ENCODE data around the gene TRIM32. TPM values are rescaled to one million over a fixed set of nuclear protein-coding genes. Genes with fewer than 3 reads are reported as not detected.

The TRIM32 gene
- total and polyA plus RNA-seq, 2 of the 13 experiments (the other 11 are each of a cell fraction or from before 2014, with no cell fraction given), result 6.5 to 7.7 TPM

DNA sequence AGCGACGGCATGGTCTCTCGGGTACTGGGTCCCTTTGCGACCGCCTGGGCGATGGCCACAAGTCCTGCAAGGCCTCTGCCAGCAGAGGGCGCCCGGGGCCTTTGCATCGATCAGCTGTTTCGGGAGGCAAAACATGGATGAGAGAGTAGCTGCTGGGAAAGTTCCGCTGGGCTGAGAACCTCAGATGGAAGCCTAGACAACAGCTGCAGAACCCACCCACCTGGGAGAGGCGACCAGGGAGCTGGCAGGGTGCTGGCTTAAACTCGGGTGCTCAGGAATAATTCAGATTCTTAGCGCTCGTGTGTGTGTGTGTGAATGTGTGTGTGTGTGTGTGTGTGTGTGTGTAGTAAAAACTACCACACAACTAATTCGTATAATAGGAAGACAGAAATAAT lies 50.0 kb downstream of the TRIM32 start:
- 13% methylated on average over 16 of the region's 16 CpGs for WGBS (ENCODE audit: low lambda C conversion rate)
- peak; percentile 66 for DNase-seq (ENCODE audit: low spot score)
- no peak for FAIRE-seq
- in situ Hi-C loops (cut with HindIII; ENCODE audit: extremely low pct_ligation_motif_present, low pct_unique_long_range_greater_than_20kb), result loop anchor here (5.0 to 25.0 kb wide), 2 partner anchors 120 to 675 kb away; partner anchors contain the start of gene ASTN2
- H3K4me1 ChIP-seq (ENCODE audit: insufficient read depth, low read length), result no peaks in the 10 kb centered on the region
- H3K27me3 ChIP-seq (ENCODE audit: control insufficient read depth in 1 of 2, insufficient read depth in 2 of 2, low read length in 2 of 2), result 0 out of 5 replicates have a peak, but pooled peaks cover 2 to 9% of the 10 kb centered on the region in 2 experiments
- H3K79me2 ChIP-seq (ENCODE audit: insufficient read depth, low read length), result no peaks in the 10 kb centered on the region
- peak overlapping the region; percentile 57 for H3K4me2 ChIP-seq (ENCODE audit: low read depth, low read length)
- no peaks in the 10 kb centered on the region for H3K36me3 ChIP-seq (replicated peaks in 1 of 2; ENCODE audit: control insufficient read depth in 1 of 2, insufficient read depth in 2 of 2, low read length in 2 of 2)
- no peak overlapping the region for H3K27ac ChIP-seq (ENCODE audit: extremely low read length, insufficient read depth, low read length)
- no peak overlapping the region for H2AFZ ChIP-seq (ENCODE audit: low read length)
- CTCF ChIA-PET (ENCODE audit: low intra/inter-chr PET ratio, low total read pairs), result interaction anchor here (3.4 kb wide), 1 partner anchor 123 kb away, joined by 39 read pairs; no protein-coding TSS in a partner anchor
- BruUV-seq (replicated peaks), result no TSS peak
- ATAC-seq, result peak; percentile 99
- no peak overlapping the region for H3K9ac ChIP-seq (ENCODE audit: insufficient read depth, low read depth, low read length)
- POLR2A ChIA-PET, result no interaction called here
- H3K4me3 ChIP-seq (replicated peaks in 1 of 3; ENCODE audit: insufficient read depth in 1 of 3, low read depth in 2 of 3, low read length in 3 of 3), result no peak overlapping the region
- H3K9me3 ChIP-seq (ENCODE audit: low read length), result no peaks in the 10 kb centered on the region
- no peaks in the 10 kb centered on the region for H4K20me1 ChIP-seq (ENCODE audit: insufficient read depth, low read length)
- intact Hi-C loops (cut with micrococcal nuclease; ENCODE audit: unreplicated experiment), result loop anchor here (1.0 to 5.0 kb wide), 2 partner anchors 123 to 675 kb away; no protein-coding TSS in a partner anchor
- TF ChIP-seq RAD21 (CRISPR knock-in tag; IDR thresholded peaks at IDR 0.05) (peak; percentile 87), WIZ (CRISPR knock-in tag; IDR thresholded peaks at IDR 0.05) (no peak), ZNF451 (CRISPR knock-in tag; IDR thresholded peaks at IDR 0.05) (no peak), SCMH1 (CRISPR knock-in tag; IDR thresholded peaks at IDR 0.05; ENCODE audit: borderline replicate concordance) (no peak), ZNF44 (CRISPR knock-in tag; IDR thresholded peaks at IDR 0.05) (no peak), SMC3 (IDR thresholded peaks at IDR 0.05; ENCODE audit: low read length) (peak; percentile 48; the same call in 1 of the 2 replicates), XRCC5 (optimal IDR thresholded peaks at IDR 0.05; ENCODE audit: low read length) (peak; percentile 66), NR2F1 (CRISPR knock-in tag; IDR thresholded peaks at IDR 0.05) (no peak), ZFYVE20 (CRISPR knock-in tag; IDR thresholded peaks at IDR 0.05; ENCODE audit: borderline replicate concordance, low read depth) (no peak), ZNF891 (CRISPR knock-in tag; IDR thresholded peaks at IDR 0.05) (0 out of 2 replicates have a peak, but pooled peaks have one; percentile 39), HNRNPLL (IDR thresholded peaks at IDR 0.05; ENCODE audit: low read depth, low read length, poor library complexity, severe bottlenecking) (peak; percentile 17), SOX6 (IDR thresholded peaks at IDR 0.05) (no peak), SOX6 (CRISPR knock-in tag; IDR thresholded peaks at IDR 0.05) (0 out of 2 replicates have a peak, but pooled peaks have one; percentile 18), SALL1 (CRISPR knock-in tag; IDR thresholded peaks at IDR 0.05) (peak; percentile 44; the same call in 1 of the 2 replicates), MYNN (CRISPR knock-in tag; IDR thresholded peaks at IDR 0.05; ENCODE audit: low read depth) (no peak), GZF1 (CRISPR knock-in tag; IDR thresholded peaks at IDR 0.05) (no peak), ZBTB3 (CRISPR knock-in tag; IDR thresholded peaks at IDR 0.05; ENCODE audit: borderline replicate concordance, low read depth) (no peak)
- TF ChIP-seq, protein P1, sequence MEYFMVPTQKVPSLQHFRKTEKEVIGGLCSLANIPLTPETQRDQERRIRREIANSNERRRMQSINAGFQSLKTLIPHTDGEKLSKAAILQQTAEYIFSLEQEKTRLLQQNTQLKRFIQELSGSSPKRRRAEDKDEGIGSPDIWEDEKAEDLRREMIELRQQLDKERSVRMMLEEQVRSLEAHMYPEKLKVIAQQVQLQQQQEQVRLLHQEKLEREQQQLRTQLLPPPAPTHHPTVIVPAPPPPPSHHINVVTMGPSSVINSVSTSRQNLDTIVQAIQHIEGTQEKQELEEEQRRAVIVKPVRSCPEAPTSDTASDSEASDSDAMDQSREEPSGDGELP (IDR thresholded peaks at IDR 0.05; ENCODE audit: borderline replicate concordance, low read depth), result peak; percentile 96
- TF ChIP-seq, protein P2, sequence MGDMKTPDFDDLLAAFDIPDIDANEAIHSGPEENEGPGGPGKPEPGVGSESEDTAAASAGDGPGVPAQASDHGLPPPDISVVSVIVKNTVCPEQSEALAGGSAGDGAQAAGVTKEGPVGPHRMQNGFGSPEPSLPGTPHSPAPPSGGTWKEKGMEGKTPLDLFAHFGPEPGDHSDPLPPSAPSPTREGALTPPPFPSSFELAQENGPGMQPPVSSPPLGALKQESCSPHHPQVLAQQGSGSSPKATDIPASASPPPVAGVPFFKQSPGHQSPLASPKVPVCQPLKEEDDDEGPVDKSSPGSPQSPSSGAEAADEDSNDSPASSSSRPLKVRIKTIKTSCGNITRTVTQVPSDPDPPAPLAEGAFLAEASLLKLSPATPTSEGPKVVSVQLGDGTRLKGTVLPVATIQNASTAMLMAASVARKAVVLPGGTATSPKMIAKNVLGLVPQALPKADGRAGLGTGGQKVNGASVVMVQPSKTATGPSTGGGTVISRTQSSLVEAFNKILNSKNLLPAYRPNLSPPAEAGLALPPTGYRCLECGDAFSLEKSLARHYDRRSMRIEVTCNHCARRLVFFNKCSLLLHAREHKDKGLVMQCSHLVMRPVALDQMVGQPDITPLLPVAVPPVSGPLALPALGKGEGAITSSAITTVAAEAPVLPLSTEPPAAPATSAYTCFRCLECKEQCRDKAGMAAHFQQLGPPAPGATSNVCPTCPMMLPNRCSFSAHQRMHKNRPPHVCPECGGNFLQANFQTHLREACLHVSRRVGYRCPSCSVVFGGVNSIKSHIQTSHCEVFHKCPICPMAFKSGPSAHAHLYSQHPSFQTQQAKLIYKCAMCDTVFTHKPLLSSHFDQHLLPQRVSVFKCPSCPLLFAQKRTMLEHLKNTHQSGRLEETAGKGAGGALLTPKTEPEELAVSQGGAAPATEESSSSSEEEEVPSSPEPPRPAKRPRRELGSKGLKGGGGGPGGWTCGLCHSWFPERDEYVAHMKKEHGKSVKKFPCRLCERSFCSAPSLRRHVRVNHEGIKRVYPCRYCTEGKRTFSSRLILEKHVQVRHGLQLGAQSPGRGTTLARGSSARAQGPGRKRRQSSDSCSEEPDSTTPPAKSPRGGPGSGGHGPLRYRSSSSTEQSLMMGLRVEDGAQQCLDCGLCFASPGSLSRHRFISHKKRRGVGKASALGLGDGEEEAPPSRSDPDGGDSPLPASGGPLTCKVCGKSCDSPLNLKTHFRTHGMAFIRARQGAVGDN (CRISPR knock-in tag; IDR thresholded peaks at IDR 0.05), result peak; percentile 32; the same call in 1 of the 2 replicates
